Measurements from ENCODE around the gene POU2AF1. TPM values are rescaled to one million over a fixed set of nuclear protein-coding genes. Genes with fewer than 3 reads are reported as not detected.

POU2AF1 gene
- total RNA-seq, 1 donor from 2014 or later, result 155 TPM

- peak overlapping the region; percentile 48 for H3K4me3 Mint-ChIP-seq
- TF ChIP-seq CTCF (IDR thresholded peaks at IDR 0.05), result no peak
- CTCF ChIA-PET, result interaction anchor here (8.8 kb wide), 1 partner anchor 58 kb away, joined by 144 read pairs; no protein-coding TSS in a partner anchor
- H3K27ac Mint-ChIP-seq, result peak overlapping the region; percentile 67
- ATAC-seq (ENCODE audit: low read depth), result no peak
- no peak for DNase-seq
- no peaks in the 10 kb centered on the region for H3K27me3 Mint-ChIP-seq
- H3K36me3 Mint-ChIP-seq (ENCODE audit: low read depth), result peaks cover 67% of the 10 kb centered on the region
- intact Hi-C loops (cut with micrococcal nuclease), result no loop called here
- no peaks in the 10 kb centered on the region for H3K4me1 Mint-ChIP-seq
- POLR2A ChIA-PET, result interaction anchor here (1.2 to 8.1 kb wide), 4 partner anchors 15 to 55 kb away, joined by 5 to 95 read pairs (median 18); partner anchors contain the start of gene POU2AF1
- H3K9me3 Mint-ChIP-seq, result no peaks in the 10 kb centered on the region
Measured at GRCh38 chr11:111362887-111363411, 16.1 kb downstream of the POU2AF1 start.

- ChIA-PET CTCF (interaction anchor here (1.0 to 8.8 kb wide), 2 partner anchors 8 to 59 kb away, joined by 3 to 144 read pairs; no protein-coding TSS in a partner anchor), POLR2A (interaction anchor here (0.7 to 8.1 kb wide), 10 partner anchors 8 to 65 kb away, joined by 3 to 95 read pairs (median 6); partner anchors contain the start of gene POU2AF1)
- Mint-ChIP-seq H3K36me3 (ENCODE audit: low read depth) (peaks cover 61% of the 10 kb centered on the region), H3K9me3 (no peaks in the 10 kb centered on the region), H3K27ac (peak overlapping the region; percentile 67), H3K4me1 (peaks cover 4% of the 10 kb centered on the region), H3K27me3 (no peaks in the 10 kb centered on the region), H3K4me3 (peak overlapping the region; percentile 1)
- TF ChIP-seq CTCF (IDR thresholded peaks at IDR 0.05), result no peak
- no peak for DNase-seq
- intact Hi-C loops (cut with micrococcal nuclease), result no loop called here
- ATAC-seq (ENCODE audit: low read depth), result no peak
Measured at GRCh38 chr11:111361874-111362273, 17.2 kb downstream of the POU2AF1 start.

- no peak overlapping the region for H3K4me3 Mint-ChIP-seq
- H3K27me3 Mint-ChIP-seq, result no peaks in the 10 kb centered on the region
- ChIA-PET CTCF (interaction anchor here (1.0 to 8.8 kb wide), 2 partner anchors 9 to 59 kb away, joined by 3 to 144 read pairs; no protein-coding TSS in a partner anchor), POLR2A (interaction anchor here (0.7 to 8.1 kb wide), 8 partner anchors 9 to 66 kb away, joined by 3 to 95 read pairs (median 4); partner anchors contain the start of gene POU2AF1)
- H3K27ac Mint-ChIP-seq, result peak overlapping the region; percentile 67
- H3K36me3 Mint-ChIP-seq (ENCODE audit: low read depth), result peaks cover 58% of the 10 kb centered on the region
- no peak for TF ChIP-seq CTCF (IDR thresholded peaks at IDR 0.05)
- no peaks in the 10 kb centered on the region for H3K9me3 Mint-ChIP-seq
- peaks cover 10% of the 10 kb centered on the region for H3K4me1 Mint-ChIP-seq
- intact Hi-C loops (cut with micrococcal nuclease), result no loop called here
- DNase-seq (no peak), ATAC-seq (ENCODE audit: low read depth) (no peak)
Measured at GRCh38 chr11:111361052-111361801, 17.8 kb downstream of the POU2AF1 start.

- DNase-seq (no peak), ATAC-seq (ENCODE audit: low read depth) (no peak)
- TF ChIP-seq CTCF (IDR thresholded peaks at IDR 0.05), result no peak
- H3K36me3 Mint-ChIP-seq (ENCODE audit: low read depth), result peaks cover 49% of the 10 kb centered on the region
- no peak overlapping the region for H3K4me3 Mint-ChIP-seq
- H3K9me3 Mint-ChIP-seq, result no peaks in the 10 kb centered on the region
- no peaks in the 10 kb centered on the region for H3K27me3 Mint-ChIP-seq
- H3K4me1 Mint-ChIP-seq, result peaks cover 17% of the 10 kb centered on the region
- H3K27ac Mint-ChIP-seq, result peak overlapping the region; percentile 67
- ChIA-PET POLR2A (interaction anchor here (0.6 to 8.1 kb wide), 6 partner anchors 10 to 70 kb away, joined by 4 to 95 read pairs (median 12); partner anchors contain the start of gene POU2AF1), CTCF (interaction anchor here (0.9 to 8.8 kb wide), 6 partner anchors 10 to 69 kb away, joined by 3 to 144 read pairs (median 4); no protein-coding TSS in a partner anchor)
- intact Hi-C loops (cut with micrococcal nuclease), result no loop called here
Measured at GRCh38 chr11:111360150-111361043, 18.7 kb downstream of the POU2AF1 start.

Data from activated B cell treated with CpG ODN at 0.5 μM for 24 hours (primary cell).